WTC11 (cell line): Measurements from ENCODE around the gene ATXN10. TPM values are rescaled to one million over a fixed set of nuclear protein-coding genes. Genes with fewer than 3 reads are reported as not detected.
"Not testable (repeated sequence)": the region's sequence is repeated elsewhere in the genome, so short reads cannot be mapped to it uniquely, and the experiment has no call there.

Experiments
- ATAC-seq: fragments of 200-7000 bp; cut with Tn5 transposase; 2 replicates; pipeline ENCODE4 v1.10.0; 2021; ENCODE audit warnings: mild to moderate bottlenecking, moderate library complexity
- CTCF ChIA-PET: fragments of 300-600 bp; sonication (Branson Sonifier 250); formaldehyde crosslinking; loops from one replicate; lab custom pipeline; 2021; ENCODE audit warnings: antibody characterized with exemption; lab: Charles Lee
- POLR2A ChIA-PET: fragments of 350-600 bp; sonication (Branson Sonifier 250); formaldehyde crosslinking; loops from one replicate; lab custom pipeline; 2021; ENCODE audit warnings: antibody characterized with exemption; lab: Charles Lee
- DNase-seq: peaks from one replicate; pipeline ENCODE4 v3.0.0; 2021; ENCODE audit warnings: low spot score
- H3K27ac Mint-ChIP-seq: 2 replicates; pipeline ENCODE4 v1.8.0; 2021; ENCODE audit warnings: mixed read lengths
- H3K27me3 Mint-ChIP-seq: 2 replicates; pipeline ENCODE4 v1.8.0; 2021; ENCODE audit warnings: low read depth, mild to moderate bottlenecking, moderate library complexity, mixed read lengths
- H3K36me3 Mint-ChIP-seq: 2 replicates; pipeline ENCODE4 v1.8.0; 2021; ENCODE audit warnings: mixed read lengths
- H3K4me1 Mint-ChIP-seq: 2 replicates; pipeline ENCODE4 v1.8.0; 2022; ENCODE audit warnings: mixed read lengths
- H3K4me3 Mint-ChIP-seq: 2 replicates; pipeline ENCODE4 v1.8.0; 2021; ENCODE audit warnings: mild to moderate bottlenecking, moderate library complexity, mixed read lengths
- H3K9me3 Mint-ChIP-seq: 2 replicates; pipeline ENCODE4 v1.8.0; 2021; ENCODE audit warnings: mixed read lengths
- AFF4 ChIP-seq: sonication (generic); formaldehyde crosslinking; IDR thresholded peaks from 2 replicates; pipeline ENCODE4 v1.8.1; 2023; ENCODE audit warnings: mild to moderate bottlenecking, missing genetic modification reagents, borderline replicate concordance
- ATF1 ChIP-seq: sonication (generic); formaldehyde crosslinking; IDR thresholded peaks from 2 replicates; pipeline ENCODE4 v1.8.1; 2023; ENCODE audit warnings: mild to moderate bottlenecking, moderate library complexity, missing genetic modification reagents
- ATF2 ChIP-seq: sonication (generic); formaldehyde crosslinking; IDR thresholded peaks from 2 replicates; pipeline ENCODE4 v1.8.1; 2022; ENCODE audit warnings: low read depth, missing genetic modification reagents, borderline replicate concordance
- E2F1 ChIP-seq: sonication (generic); formaldehyde crosslinking; IDR thresholded peaks from 2 replicates; pipeline ENCODE4 v1.8.0; 2022; ENCODE audit warnings: mild to moderate bottlenecking, missing genetic modification reagents
- E2F4 ChIP-seq: sonication (generic); formaldehyde crosslinking; IDR thresholded peaks from 2 replicates; pipeline ENCODE4 v1.8.1; 2022; ENCODE audit warnings: low read depth, mild to moderate bottlenecking, moderate library complexity, missing genetic modification reagents, borderline replicate concordance
- ESRRA ChIP-seq: sonication (generic); formaldehyde crosslinking; IDR thresholded peaks from 2 replicates; pipeline ENCODE4 v1.8.1; 2022; ENCODE audit warnings: mild to moderate bottlenecking, missing genetic modification reagents, borderline replicate concordance
- FOXK1 ChIP-seq: sonication (generic); formaldehyde crosslinking; IDR thresholded peaks from 2 replicates; pipeline ENCODE4 v1.8.0; 2022; ENCODE audit warnings: mild to moderate bottlenecking, moderate library complexity, missing genetic modification reagents
- GRHL2 ChIP-seq: fragments of 250-450 bp; sonication (Bioruptor Pico); IDR thresholded peaks from 2 replicates; pipeline ENCODE4 v1.8.0; 2022; ENCODE audit warnings: mild to moderate bottlenecking, moderate library complexity; ENCODE audit not compliant: insufficient replicate concordance, severe bottlenecking
- JUN ChIP-seq: sonication (generic); formaldehyde crosslinking; IDR thresholded peaks from 2 replicates; pipeline ENCODE4 v1.8.0; 2023; ENCODE audit warnings: mild to moderate bottlenecking, missing genetic modification reagents
- NFYB ChIP-seq: sonication (generic); formaldehyde crosslinking; conservative IDR thresholded peaks from 2 replicates; pipeline ENCODE4 v1.8.0; 2022; ENCODE audit warnings: low read depth, missing genetic modification reagents
- NR2C2 ChIP-seq: sonication (generic); formaldehyde crosslinking; IDR thresholded peaks from 2 replicates; pipeline ENCODE4 v1.8.0; 2022; ENCODE audit warnings: mild to moderate bottlenecking, missing genetic modification reagents
- RELA ChIP-seq: sonication (generic); formaldehyde crosslinking; IDR thresholded peaks from 2 replicates; pipeline ENCODE4 v1.8.1; 2022; ENCODE audit warnings: missing genetic modification reagents, mild to moderate bottlenecking, borderline replicate concordance
- SOX15 ChIP-seq: fragments of 250-450 bp; sonication (Bioruptor Pico); IDR thresholded peaks from 2 replicates; pipeline ENCODE4 v1.9.0; 2021; ENCODE audit warnings: mild to moderate bottlenecking
- TEAD1 ChIP-seq: sonication (generic); formaldehyde crosslinking; IDR thresholded peaks from 2 replicates; pipeline ENCODE4 v1.8.0; 2022; ENCODE audit warnings: mild to moderate bottlenecking, missing genetic modification reagents
- USF2 ChIP-seq: sonication (generic); formaldehyde crosslinking; IDR thresholded peaks from 2 replicates; pipeline ENCODE4 v1.8.1; 2023; ENCODE audit warnings: mild to moderate bottlenecking, missing genetic modification reagents, moderate library complexity
- ZNF121 ChIP-seq: sonication (generic); formaldehyde crosslinking; IDR thresholded peaks from 2 replicates; pipeline ENCODE4 v1.8.0; 2023; ENCODE audit warnings: missing genetic modification reagents
- ZNF423 ChIP-seq: fragments of 250-450 bp; sonication (Bioruptor Pico); IDR thresholded peaks from 2 replicates; pipeline ENCODE4 v2.1.2; 2022; ENCODE audit warnings: mild to moderate bottlenecking, moderate library complexity
- ZNF425 ChIP-seq: fragments of 250-450 bp; sonication (Bioruptor Pico); conservative IDR thresholded peaks from 2 replicates; pipeline ENCODE4 v1.9.0; 2021; ENCODE audit warnings: mild to moderate bottlenecking
- total RNA-seq: library from RNA; stranded (reverse); gene quantifications from 3 replicates; pipeline ENCODE4 v1.2.3, GENCODE V29; 2021

Gene ATXN10
- total RNA-seq, 1 experiment from 2014 or later, result 185 TPM

GRCh38 chr22:45714390-45714789, 42.8 kb downstream of the ATXN10 start:
- ATAC-seq, H3K27me3 Mint-ChIP-seq, H3K27ac Mint-ChIP-seq, DNase-seq, CTCF ChIA-PET, H3K4me3 Mint-ChIP-seq, H3K9me3 Mint-ChIP-seq, H3K4me1 Mint-ChIP-seq: not testable (repeated sequence)
- POLR2A ChIA-PET, result interaction anchor here (0.6 kb wide), 1 partner anchor 20 kb away, joined by 3 read pairs; no protein-coding TSS in a partner anchor
- peak; percentile 68; the same call in 1 of the 2 replicates for TF ChIP-seq ZNF121 (CRISPR knock-in tag)
- H3K36me3 Mint-ChIP-seq, result peaks cover 11% of the 10 kb centered on the region

- Mint-ChIP-seq H3K4me3 (no peak overlapping the region), H3K9me3 (no peaks in the 10 kb centered on the region), H3K36me3 (peaks cover 20% of the 10 kb centered on the region), H3K4me1 (no peaks in the 10 kb centered on the region), H3K27ac (no peak overlapping the region), H3K27me3 (no peaks in the 10 kb centered on the region)
- TF ChIP-seq FOXK1 (CRISPR knock-in tag) (no peak), AFF4 (no peak), JUN (no peak), USF2 (no peak)
- DNase-seq, result no peak
- ChIA-PET CTCF (no interaction called here), POLR2A (no interaction called here)
- no peak for ATAC-seq
These were observed 46.2 kb downstream of the ATXN10 start for GRCh38 chr22:45717789-45718188.

GRCh38 chr22:45718391-45718790, 46.8 kb downstream of the ATXN10 start:
- CTCF ChIA-PET, result no interaction called here

More at GRCh38 chr22:45718391-45718790, 46.8 kb downstream of the ATXN10 start:
- Mint-ChIP-seq H3K27me3 (no peaks in the 10 kb centered on the region), H3K4me3 (no peak overlapping the region), H3K27ac (no peak overlapping the region), H3K4me1 (no peaks in the 10 kb centered on the region), H3K9me3 (no peaks in the 10 kb centered on the region), H3K36me3 (peaks cover 20% of the 10 kb centered on the region)
- DNase-seq (no peak), ATAC-seq (no peak)
- no peak for TF ChIP-seq RELA (CRISPR knock-in tag)
- TF ChIP-seq AFF4, result no peak
- TF ChIP-seq SOX15 (CRISPR knock-in tag), result no peak
- no peak for TF ChIP-seq NR2C2 (CRISPR knock-in tag)
- TF ChIP-seq NFYB (CRISPR knock-in tag), result no peak
- TF ChIP-seq ZNF425, result no peak
- no peak for TF ChIP-seq E2F1 (CRISPR knock-in tag)
- TF ChIP-seq ZNF423, result no peak
- no peak for TF ChIP-seq TEAD1 (CRISPR knock-in tag)
- TF ChIP-seq GRHL2, result no peak
- TF ChIP-seq ESRRA (CRISPR knock-in tag), result no peak
- no peak for TF ChIP-seq ATF2 (CRISPR knock-in tag)
- no peak for TF ChIP-seq E2F4
- no peak for TF ChIP-seq ATF1 (CRISPR knock-in tag)
- POLR2A ChIA-PET, result no interaction called here
